ENCODE measurements around the gene PRPF8.

Gene PRPF8

GRCh38 chr17:1638171-1638590 is 46.5 kb downstream of the PRPF8 start:
- no peaks in the 10 kb centered on the region for H4K20me1 ChIP-seq (ENCODE audit: insufficient read depth, low read length)
- no peaks in the 10 kb centered on the region for H3K4me1 ChIP-seq (ENCODE audit: insufficient read depth, low read length, severe bottlenecking)
- H3K27ac ChIP-seq (ENCODE audit: low read depth, low read length, poor library complexity, severe bottlenecking), result no peak overlapping the region
- no peaks in the 10 kb centered on the region for H3F3A ChIP-seq (ENCODE audit: insufficient read depth, low read length)
- no peaks in the 10 kb centered on the region for H3K9me3 ChIP-seq (ENCODE audit: low read length)
- no peaks in the 10 kb centered on the region for H3K9me2 ChIP-seq (ENCODE audit: low read depth, low read length)
- no peak overlapping the region for H3K4me3 ChIP-seq (ENCODE audit: low read depth, low read length, poor library complexity, severe bottlenecking)
- peaks cover 4% of the 10 kb centered on the region; the same call in 1 of the 2 replicates for H3K27me3 ChIP-seq (ENCODE audit: insufficient read depth, low read length)
- no peaks in the 10 kb centered on the region for H3K79me2 ChIP-seq (ENCODE audit: insufficient read depth, low read length)
- no peak overlapping the region for H2AFZ ChIP-seq (ENCODE audit: low read length)
- no peaks in the 10 kb centered on the region for H3K36me3 ChIP-seq (ENCODE audit: insufficient read depth, low read length)
- TF ChIP-seq CTCF (IDR thresholded peaks at IDR 0.05; ENCODE audit: low read length) (no peak), EZH2 (IDR thresholded peaks at IDR 0.05; ENCODE audit: borderline replicate concordance, low read length) (no peak)
- no peak overlapping the region for H3K4me2 ChIP-seq (ENCODE audit: low read length)
- no peak overlapping the region for H3K9ac ChIP-seq (ENCODE audit: low read length)

DNA sequence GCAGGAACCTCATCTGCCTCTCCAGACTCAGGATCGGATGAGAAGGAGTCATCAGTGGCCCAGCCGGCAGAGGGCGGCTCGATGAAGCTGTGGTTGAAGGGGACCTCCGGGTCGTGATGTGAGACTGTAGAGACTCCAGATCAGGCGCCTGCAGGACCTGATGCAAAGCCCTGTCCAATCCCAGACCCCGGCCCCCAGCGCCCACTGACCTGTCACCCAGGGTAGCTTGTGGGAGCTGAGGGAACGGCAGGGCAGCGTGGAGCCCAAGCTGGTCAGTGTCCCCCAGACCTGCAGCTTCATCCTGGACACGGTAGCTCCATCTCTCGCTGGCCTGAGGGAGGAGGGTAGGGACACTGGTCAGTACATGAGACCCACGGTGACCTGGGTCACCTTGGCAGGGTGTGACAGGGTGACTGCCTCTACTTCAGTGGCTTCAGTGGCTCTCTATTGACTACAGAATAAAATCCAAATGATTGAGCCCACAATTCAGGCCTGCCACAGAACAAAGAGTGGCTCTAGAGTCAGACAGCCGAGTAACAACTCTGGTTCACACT is 47.9 kb downstream of the PRPF8 start:
- H3K9me2 ChIP-seq (ENCODE audit: low read depth, low read length), result no peaks in the 10 kb centered on the region
- H3K36me3 ChIP-seq (ENCODE audit: insufficient read depth, low read length), result no peaks in the 10 kb centered on the region
- TF ChIP-seq EZH2 (IDR thresholded peaks at IDR 0.05; ENCODE audit: borderline replicate concordance, low read length), result no peak
- TF ChIP-seq CTCF (IDR thresholded peaks at IDR 0.05; ENCODE audit: low read length), result peak; percentile 8; the same call in 1 of the 2 replicates
- H3K27me3 ChIP-seq (ENCODE audit: insufficient read depth, low read length), result peaks cover 4% of the 10 kb centered on the region; the same call in 1 of the 2 replicates
- no peaks in the 10 kb centered on the region for H3K9me3 ChIP-seq (ENCODE audit: low read length)
- no peak overlapping the region for H3K27ac ChIP-seq (ENCODE audit: low read depth, low read length, poor library complexity, severe bottlenecking)
- H3K4me3 ChIP-seq (ENCODE audit: low read depth, low read length, poor library complexity, severe bottlenecking), result no peak overlapping the region
- no peak overlapping the region for H3K9ac ChIP-seq (ENCODE audit: low read length)
- peaks cover under 1% of the 10 kb centered on the region for H3K4me1 ChIP-seq (ENCODE audit: insufficient read depth, low read length, severe bottlenecking)
- H3K79me2 ChIP-seq (ENCODE audit: insufficient read depth, low read length), result no peaks in the 10 kb centered on the region
- no peaks in the 10 kb centered on the region for H4K20me1 ChIP-seq (ENCODE audit: insufficient read depth, low read length)
- no peak overlapping the region for H2AFZ ChIP-seq (ENCODE audit: low read length)
- H3F3A ChIP-seq (ENCODE audit: insufficient read depth, low read length), result no peaks in the 10 kb centered on the region
- H3K4me2 ChIP-seq (ENCODE audit: low read length), result no peak overlapping the region

DNA sequence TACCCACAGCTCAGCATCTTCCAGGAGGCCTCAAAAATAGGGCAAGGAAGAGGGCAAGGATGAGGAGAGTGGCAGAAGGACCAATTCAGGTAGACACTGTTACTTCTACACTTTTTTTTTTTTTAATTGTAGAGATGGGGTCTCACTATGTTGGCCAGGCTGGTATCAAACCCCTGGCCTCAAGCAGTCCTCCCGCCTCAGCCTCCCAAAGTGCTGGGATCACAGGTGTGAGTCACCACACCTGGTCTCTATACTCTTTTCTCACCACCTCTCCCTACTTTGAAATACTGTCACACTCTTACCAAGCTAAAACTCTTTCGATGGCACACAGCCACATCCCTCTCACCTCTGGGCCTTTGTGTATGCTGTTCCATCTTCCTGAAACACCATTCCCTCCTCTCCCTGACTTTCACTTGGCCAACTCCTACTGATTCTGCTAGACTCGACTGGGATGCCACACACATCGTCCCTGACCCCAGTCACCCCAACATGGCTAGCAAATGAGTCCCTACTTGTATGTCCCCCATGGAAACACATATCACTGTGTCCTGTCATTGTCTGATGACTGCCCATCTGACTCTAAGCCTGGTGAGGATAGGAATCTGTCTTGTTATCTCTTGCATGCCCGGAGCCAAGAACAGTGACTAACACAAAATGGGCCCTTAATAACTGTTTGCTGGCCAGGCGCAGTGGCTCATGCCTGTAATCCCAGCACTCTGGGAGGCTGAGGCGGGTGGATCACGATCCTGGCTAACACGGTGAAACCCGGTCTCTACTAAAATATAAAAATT is 48.8 kb downstream of the PRPF8 start:
- Histone ChIP-seq H3K36me3 (ENCODE audit: insufficient read depth, low read length) (no peaks in the 10 kb centered on the region), H3K4me2 (ENCODE audit: low read length) (no peak overlapping the region), H3K9ac (ENCODE audit: low read length) (no peak overlapping the region), H3K27me3 (ENCODE audit: insufficient read depth, low read length) (peaks cover 4% of the 10 kb centered on the region; the same call in 1 of the 2 replicates), H3K4me3 (ENCODE audit: low read depth, low read length, poor library complexity, severe bottlenecking) (no peak overlapping the region), H3K9me2 (ENCODE audit: low read depth, low read length) (no peaks in the 10 kb centered on the region), H3F3A (ENCODE audit: insufficient read depth, low read length) (no peaks in the 10 kb centered on the region), H3K79me2 (ENCODE audit: insufficient read depth, low read length) (no peaks in the 10 kb centered on the region), H3K27ac (ENCODE audit: low read depth, low read length, poor library complexity, severe bottlenecking) (no peak overlapping the region), H3K4me1 (ENCODE audit: insufficient read depth, low read length, severe bottlenecking) (peaks cover 4% of the 10 kb centered on the region), H3K9me3 (ENCODE audit: low read length) (no peaks in the 10 kb centered on the region), H4K20me1 (ENCODE audit: insufficient read depth, low read length) (no peaks in the 10 kb centered on the region), H2AFZ (ENCODE audit: low read length) (no peak overlapping the region)
- no peak for TF ChIP-seq CTCF (IDR thresholded peaks at IDR 0.05; ENCODE audit: low read length)
- no peak for TF ChIP-seq EZH2 (IDR thresholded peaks at IDR 0.05; ENCODE audit: borderline replicate concordance, low read length)
